Heart left ventricle (tissue), 13 donors: ENCODE measurements around the gene FATE1.
A peak's percentile ranks its signal among the peaks of the same experiment; 100 is the strongest.

Experiments
- POLR2A ChIP-seq, 2 donors: fragments of 450-650 bp; IDR thresholded peaks; one replicate each; pipeline ENCODE4 v1.6.1; 2017; ENCODE audit warnings: antibody characterized with exemption in 2 of 2, mild to moderate bottlenecking in 2 of 2, moderate library complexity in 2 of 2
- TF ChIP-seq, protein P1 (sequence below), 12 donors: fragments of 200-600 bp; sonication (generic) in 4 of 12; IDR thresholded peaks; one replicate each; pipeline versions ENCODE4 v1.5.0 to v1.8.0; 2018 to 2022; ENCODE audit warnings: antibody characterized with exemption in 12 of 12, mild to moderate bottlenecking in 5 of 12
- donor health status: ischemic (EF 13 %, LVEDD 7.1; RV severe dilation, severe dysfunction).
- donor health status: DM: no; HTN: yes; CAD: no.
- donor health status: DM: no; HTN: no; CAD: no.
- donor health status: ischemic (EF 25% LVEDD 6.9; RV normal size, moderate dysfunction).
- donor health status: ischemic (EF 25% LVEDD 5.7; RV mildly dilated, moderate dysfunction).
- donor health status: ischemic (EF 35%, LVEDD 5.7; RV mildly dilated, moderate dysfunction).
- donor health status: nonischemic (EF 11% LVEDD 7.7; RV severe dilation, severe dysfunction).
- donor health status: DM: yes; HTN: yes; CAD: no.
- donor health status: PGD.
- donor health status: ischemic (EF 29% LVEDD 5.4; RV normal size, mild dysfunction).
- donor health status: nonischemic (EF 23%, LVEDD 6.1; RV moderate dilation, normal function).

DNA sequence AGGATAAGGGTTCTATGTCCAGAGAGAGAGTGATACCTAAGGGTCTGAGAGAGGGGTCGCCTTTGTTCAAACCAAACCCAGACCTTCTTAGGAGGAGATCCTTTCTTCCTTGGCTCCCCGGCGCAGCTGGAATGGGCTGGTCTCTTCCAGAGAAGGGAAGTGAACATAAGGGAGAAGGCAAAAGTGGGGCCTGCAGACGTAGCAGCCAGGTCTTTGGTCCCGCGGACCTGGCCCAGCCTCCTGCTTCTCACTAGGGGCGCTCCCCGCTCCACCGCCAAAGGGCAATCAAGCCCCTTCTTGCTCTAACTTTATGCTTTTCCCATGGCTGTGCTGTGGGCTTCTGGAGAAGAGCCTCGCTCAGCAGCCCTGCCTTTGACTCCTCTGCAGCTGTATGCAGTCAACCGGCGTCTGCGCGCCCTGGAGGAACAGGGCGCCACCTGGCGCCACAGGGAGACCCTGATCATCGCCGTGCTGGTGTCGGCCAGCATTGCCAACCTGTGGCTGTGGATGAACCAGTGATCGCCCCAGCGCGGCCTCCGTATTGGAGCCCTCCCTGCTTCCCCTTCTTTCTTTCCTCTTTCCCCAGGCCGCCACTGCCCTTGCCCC, 6.5 kb downstream of the FATE1 start:
- TF ChIP-seq, protein P1, sequence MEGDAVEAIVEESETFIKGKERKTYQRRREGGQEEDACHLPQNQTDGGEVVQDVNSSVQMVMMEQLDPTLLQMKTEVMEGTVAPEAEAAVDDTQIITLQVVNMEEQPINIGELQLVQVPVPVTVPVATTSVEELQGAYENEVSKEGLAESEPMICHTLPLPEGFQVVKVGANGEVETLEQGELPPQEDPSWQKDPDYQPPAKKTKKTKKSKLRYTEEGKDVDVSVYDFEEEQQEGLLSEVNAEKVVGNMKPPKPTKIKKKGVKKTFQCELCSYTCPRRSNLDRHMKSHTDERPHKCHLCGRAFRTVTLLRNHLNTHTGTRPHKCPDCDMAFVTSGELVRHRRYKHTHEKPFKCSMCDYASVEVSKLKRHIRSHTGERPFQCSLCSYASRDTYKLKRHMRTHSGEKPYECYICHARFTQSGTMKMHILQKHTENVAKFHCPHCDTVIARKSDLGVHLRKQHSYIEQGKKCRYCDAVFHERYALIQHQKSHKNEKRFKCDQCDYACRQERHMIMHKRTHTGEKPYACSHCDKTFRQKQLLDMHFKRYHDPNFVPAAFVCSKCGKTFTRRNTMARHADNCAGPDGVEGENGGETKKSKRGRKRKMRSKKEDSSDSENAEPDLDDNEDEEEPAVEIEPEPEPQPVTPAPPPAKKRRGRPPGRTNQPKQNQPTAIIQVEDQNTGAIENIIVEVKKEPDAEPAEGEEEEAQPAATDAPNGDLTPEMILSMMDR (IDR thresholded peaks at IDR 0.05): peak in 10 of 12 donors; percentile 23 to 47 (median 36)
- no peak for TF ChIP-seq POLR2A (IDR thresholded peaks at IDR 0.05)
